ENCODE results near the gene FMO4.
"Not testable (repeated sequence)": the region's sequence is repeated elsewhere in the genome, so short reads cannot be mapped to it uniquely, and the experiment has no call there.

Gene FMO4

DNA sequence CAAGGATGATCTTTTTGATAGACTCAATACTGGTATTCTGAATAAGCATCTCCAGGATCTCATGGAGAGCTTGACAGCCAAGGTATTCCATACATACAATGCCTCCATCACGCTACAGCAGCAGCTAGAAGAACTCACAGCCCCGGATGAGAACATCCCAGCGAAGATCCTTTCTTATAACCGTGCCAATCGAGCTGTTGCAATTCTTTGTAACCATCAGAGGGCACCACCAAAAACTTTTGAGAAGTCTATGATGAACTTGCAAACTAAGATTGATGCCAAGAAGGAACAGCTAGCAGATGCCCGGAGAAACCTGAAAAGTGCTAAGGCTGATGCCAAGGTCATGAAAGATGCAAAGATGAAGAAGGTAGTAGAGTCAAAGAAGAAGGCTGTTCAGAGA is 25.4 kb downstream of the FMO4 start:
- DNase-seq = not testable (repeated sequence)

DNA sequence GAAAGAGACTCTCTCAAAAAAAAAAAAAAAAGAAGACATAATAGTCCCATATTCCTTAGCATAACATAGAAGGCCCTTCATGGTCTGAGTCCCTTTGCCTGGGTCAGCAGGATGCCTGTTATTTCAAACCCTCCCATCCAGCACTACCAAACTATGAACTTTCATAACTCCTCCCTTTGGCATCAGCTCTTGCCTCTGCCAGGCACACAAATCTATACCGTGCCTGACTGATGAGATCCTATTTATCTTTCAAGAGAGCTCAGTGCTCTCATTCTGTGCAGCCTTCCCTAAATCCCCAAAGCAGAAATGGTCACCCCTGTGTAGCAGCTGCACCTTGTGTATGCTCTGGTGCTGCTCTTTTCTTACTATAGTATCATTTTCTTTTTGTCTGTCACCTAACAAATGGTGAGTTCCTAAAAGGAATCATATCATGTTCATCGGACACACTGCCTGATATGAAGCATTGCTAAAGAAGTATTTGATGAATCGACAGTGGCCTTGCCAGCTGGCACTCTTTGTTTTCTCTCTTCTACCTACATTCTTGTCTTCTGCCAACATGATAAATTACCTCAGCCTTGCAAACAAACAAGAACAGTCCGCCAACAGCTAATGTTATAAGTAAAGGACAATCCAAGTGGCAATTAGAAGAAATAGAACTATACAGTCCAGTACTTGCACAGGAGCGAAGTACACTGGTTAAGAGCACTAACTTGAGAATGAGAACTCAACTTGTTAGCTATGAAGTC is 29.9 kb downstream of the FMO4 start:
- DNase-seq = no peak

DNA sequence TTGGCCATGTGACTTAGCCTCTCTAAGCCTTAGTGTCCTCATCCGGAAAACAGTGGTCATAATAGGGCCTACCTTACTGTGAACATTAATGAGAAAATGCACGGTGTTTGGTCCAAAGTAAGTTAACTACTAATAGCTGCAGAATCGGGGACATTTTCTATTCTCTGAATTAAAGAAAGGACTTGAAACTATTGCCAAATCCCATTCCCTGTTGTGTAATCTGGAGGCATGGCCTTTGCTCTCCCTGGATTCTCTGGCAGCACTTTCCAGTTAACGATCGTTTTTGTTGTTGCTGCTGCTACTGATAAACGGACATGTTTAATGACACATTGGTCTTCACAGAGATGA is 30.5 kb downstream of the FMO4 start:
- no peak for DNase-seq

DNA sequence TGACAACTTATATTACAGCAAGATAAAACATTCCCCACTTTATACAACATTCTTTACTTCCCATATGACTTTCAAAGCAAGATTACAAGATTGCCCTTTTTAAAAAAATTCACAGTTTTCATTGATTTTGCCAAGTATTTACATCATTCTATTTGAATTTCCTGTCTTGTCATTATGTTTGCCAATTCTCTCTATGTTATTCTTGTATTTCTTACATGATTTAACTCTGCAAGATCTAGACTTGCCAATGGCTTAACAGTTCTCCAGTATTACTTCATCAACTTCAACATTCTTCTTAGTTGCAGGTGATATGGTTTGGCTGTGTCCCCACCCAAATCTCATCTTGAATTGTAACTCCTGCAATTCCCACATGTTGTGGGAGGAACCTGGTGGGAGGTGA is 31.6 kb downstream of the FMO4 start:
- DNase-seq = no peak

DNA sequence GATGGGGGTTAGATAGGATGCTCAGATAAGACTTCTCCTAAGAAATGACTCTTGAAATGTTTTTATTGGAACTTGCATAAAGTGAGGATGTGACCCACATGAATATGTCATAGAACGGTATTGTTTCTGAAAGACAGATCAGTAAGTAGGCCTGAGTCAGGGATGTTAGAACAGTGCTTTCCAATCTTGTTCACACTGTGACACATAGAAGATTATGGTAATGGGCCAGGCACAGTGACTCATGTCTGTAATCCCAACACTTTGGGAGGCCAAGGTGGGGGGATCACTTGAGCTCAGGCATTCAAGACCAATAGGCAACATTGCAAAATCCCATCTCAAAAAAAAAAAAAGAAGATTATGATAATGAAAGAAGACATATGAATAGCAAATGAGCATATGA is 32.9 kb downstream of the FMO4 start:
- no peak for DNase-seq

DNA sequence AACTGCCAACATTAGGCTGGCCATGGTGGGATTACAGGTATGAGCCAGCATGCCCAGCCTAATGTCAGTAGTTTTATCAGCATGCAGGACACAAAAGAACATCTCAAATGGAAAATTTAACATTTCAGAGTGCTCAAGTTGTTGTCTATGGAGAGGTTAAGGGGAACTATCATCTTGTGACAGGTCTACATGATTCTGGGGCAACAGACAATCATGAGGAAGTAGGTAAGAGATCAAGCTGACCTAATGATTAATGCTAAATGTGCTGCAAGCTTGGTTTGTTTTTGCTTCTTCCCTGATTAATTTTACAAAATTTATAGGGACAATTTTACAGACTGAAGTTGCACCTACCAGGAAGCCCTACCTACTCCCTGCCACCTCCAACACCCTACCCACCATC is 36.6 kb downstream of the FMO4 start:
- no peak for DNase-seq

DNA sequence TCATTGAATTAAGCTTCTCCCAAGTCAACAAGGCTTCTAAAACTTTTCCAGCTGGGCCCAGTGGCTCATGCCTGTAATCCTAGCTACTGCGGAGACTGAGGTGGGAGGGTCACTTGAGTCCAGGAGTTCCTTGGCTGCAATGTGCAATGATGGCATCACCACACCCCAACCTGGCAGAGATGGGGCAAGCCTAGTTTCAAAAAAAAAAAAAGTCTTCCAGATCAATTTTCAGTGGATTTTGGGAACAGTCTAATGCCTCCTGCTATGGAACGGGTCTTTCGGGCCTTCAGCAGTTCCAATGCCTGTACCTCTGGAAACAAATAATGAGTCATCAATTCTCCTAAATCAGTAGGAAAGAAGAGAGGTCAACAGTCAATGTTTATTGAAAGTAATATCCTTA is 38.0 kb downstream of the FMO4 start:
- DNase-seq = no peak

DNA sequence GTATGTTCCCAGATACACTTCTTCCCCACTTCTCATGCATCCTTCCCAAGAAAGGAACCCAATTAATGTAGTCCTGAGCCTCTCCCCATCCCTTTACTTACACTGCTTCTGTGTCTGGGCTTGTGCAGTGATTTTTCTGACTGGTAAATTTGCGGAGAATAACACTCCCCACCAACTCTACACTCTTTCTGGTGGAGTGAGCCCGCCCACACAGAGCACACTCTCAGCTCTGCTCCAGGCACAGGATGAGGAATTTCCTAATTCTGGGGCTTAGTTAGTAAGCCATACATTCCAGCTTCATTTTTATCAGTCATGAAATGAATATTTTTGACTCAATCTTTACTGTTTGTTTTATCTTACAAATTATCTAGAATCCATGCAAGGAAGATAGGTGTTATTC is 38.6 kb downstream of the FMO4 start:
- DNase-seq = no peak

DNA sequence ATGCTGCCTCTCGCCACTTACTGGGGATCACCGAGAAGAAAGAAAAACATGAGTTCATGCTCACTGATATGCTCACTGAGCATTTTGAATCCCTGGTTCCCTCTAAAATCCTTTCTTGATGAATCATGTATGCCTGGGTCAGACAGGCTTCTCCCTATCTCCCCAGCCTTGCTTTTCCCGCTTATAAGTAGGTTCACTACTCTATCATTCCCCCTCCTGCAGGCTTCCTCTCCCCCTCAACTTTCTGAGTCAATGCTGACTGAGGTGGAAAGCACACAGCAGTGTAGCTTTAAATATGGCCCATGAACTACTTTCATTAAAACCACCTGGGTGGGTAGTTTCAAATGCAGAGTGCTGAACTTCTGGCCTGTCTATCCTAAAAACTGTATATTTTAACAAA is 41.7 kb downstream of the FMO4 start:
- DNase-seq = no peak

DNA sequence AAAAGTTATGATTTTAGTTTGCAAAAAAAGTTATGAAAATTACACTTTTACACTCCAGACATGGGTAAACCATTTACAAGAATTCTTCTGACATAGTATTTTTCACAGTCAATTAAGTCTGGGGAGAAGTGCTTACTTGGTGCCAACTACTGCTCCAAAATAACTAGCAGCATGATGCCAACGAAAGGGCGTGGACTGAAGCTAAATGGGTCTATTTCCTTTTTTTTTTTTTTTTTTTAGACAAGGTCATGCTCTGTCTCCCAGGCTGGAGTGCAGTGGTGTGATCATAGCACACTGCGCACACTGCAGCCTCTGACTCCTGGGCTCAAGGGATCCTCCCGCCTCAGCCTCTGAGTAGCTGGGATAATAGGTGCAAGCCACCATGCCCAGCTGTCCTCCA is 43.2 kb downstream of the FMO4 start:
- DNase-seq = no peak

DNA sequence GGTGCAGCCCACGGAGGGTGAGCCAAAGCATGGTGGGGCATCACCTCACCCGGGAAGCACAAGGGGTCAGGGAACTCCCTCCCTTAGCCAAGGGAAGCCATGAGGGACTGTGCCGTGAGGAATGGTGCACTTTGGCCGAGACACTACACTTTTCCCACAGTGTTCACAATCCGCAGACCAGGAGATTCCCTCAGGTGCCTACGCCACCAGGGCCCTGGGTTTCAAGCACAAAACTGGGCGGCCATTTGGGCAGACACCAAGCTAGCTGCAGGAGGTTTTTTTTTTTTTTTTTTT is 45.3 kb downstream of the FMO4 start:
- not testable (repeated sequence) for DNase-seq

DNA sequence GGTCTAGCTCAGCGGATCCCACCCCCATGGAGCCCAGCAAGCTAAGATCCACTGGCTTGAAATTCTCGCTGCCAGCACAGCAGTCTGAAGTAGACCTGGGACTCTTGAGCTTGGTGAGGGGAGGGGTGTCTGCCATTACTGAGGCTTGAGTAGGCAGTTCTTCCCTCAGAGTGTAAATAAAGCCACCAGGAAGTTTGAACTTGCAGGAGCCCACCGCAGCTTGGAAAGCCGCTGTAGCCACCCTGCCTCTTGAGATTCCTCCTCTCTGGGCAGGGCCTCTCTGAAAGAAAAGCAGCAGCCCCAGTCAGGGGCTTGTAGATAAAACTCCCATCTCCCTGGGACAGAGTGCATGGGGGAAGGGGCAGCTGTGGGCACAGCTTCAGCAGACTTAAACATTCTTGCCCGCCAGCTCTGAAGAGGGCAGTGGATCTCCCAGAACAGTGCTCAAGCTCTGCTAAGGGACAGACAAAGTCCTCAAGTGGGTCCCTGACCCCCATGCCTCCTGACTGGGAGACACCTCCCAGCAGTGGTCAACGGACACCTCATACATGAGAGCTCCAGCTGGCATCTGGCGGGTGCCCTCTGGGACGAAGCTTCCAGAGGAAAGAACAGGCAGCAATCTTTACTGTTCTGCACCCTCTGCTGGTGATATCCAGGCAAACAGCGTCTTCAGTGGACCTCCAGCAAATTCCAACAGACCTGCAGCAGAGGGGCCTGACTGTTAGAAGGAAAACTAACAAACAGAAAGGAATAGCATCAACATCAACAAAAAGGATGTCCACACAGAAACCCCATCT is 45.9 kb downstream of the FMO4 start:
- not testable (repeated sequence) for DNase-seq

DNA sequence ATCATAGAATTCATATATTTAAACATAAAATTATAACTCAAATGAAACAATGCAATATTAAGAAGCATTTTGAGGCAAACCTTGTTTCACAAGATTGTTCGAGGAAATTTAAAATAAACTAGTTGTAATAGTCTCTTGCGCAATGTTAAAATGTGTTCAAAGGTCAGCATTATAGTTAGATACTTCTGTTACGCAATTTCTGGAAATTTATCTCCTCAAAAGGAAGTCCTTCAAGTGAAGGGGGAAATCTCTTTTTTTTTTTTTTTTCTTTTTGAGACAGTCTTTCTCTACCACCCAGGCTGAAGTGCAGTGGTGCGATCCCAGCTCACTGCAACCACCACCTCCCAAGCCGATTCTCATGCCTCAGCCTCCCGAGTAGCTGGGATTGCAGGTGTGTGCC is 52.1 kb downstream of the FMO4 start:
- peak; percentile 2 for DNase-seq

DNA sequence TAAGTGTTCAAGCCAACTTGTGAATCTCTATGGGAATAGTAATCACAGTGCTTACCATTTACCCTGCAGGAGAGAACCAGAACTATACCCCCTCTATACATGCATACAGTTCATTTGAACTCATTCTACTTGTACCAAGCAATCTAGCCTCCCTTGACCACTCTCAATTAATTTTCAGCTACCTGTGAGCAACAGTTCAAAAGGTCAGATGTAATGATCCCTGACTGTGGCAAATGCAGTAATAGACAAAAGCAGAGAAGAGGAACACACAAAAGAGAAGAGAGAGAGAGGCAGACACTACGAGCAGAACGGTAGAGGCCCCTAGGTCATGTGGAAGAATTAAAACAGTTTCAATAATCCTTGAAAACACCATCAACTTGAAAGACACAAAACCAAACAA is 52.8 kb downstream of the FMO4 start:
- no peak for DNase-seq

DNA sequence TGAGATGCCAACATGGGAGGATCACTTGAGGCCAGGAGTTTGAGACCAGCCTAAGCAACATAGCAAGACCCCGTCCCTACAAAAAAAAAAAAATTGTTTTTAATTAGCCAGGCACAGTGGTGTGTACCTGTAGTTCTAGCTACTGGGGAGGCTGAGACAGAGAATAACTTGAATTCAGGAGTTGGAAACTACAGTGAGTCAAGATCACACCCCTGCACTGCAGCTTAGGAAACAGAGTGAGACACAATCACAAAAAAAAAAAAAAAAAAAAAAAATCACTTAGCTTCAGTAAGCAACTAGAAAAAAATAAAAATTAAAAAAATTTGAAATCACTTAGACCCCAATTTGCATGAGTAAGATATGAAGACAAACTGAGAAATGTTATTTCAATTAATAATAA is 53.5 kb downstream of the FMO4 start:
- DNase-seq = no peak

DNA sequence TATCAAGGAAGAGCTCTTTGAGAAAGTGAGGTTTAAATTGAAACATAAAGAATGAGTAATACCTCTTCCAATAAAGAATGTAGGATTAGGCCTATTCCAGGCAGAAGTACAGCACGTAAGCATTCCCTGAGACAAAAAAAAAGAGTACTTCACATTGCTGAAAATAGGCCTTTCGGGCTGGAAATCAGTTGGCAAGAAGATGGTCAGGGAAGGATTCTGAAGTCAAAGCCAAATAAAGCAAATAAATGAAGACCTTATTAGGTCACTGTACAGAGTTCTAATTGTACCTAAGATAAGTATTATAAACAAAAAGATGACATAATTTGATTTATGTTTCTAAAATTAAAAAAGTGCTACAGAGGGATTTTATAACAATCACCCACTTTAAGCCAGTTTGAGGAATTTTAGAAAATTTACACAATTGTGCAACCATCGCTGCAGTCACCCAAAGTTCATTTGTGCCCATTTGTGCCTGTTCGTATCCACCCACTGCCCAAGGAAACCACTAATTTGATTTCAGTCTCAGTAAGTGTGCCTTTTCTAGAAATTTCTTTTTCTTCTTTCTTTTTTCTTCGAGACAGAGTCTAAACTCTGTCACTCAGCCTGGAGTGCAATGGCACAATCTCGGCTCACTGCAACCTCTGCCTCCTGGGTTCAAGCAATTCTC is 58.6 kb downstream of the FMO4 start:
- DNase-seq = no peak

DNA sequence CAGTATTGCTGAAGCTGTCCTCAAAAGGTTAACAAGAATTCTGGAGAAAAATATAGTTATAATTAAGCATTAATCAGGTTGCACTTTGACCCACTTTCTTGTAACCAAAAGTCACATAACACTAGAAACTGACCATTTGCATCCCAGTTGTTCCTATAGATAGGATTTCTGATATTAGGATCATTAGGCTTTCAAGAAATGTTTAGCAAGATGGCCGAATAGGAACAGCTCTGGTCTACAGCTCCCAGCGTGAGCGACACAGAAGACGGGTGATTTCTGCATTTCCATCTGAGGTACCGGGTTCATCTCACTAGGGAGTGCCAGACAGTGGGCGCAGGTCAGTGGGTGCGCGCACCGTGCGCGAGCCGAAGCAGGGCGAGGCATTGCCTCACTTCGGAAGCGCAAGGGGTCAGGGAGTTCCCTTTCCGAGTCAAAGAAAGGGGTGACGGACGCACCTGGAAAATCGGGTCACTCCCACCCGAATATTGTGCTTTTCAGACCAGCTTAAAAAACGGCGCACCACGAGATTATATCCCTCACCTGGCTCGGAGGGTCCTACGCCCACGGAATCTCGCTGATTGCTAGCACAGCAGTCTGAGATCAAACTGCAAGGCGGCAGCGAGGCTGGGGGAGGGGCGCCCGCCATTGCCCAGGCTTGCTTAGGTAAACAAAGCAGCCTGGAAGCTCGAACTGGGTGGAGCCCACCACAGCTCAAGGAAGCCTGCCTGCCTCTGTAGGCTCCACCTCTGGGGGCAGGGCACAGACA is 59.6 kb downstream of the FMO4 start:
- not testable (repeated sequence) for DNase-seq

DNA sequence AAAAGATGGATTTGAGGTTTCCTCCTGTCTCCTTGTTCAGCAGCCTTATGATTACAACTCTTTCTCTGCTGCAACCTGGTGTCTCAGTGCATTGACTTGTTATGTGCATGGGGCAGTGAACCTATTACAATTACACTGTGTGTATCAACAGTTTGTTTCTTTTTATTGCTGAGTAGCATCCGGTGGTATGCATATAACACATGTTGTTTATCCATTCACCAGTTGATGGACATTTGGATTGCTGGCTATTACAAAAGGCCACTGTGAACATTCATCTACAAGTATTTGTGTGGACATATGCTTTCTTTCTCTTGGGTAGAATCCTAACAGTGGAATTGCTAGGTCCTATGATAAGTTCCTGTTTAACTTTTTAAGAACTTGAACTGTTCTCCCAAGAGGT is 65.9 kb downstream of the FMO4 start:
- no peak for DNase-seq

DNA sequence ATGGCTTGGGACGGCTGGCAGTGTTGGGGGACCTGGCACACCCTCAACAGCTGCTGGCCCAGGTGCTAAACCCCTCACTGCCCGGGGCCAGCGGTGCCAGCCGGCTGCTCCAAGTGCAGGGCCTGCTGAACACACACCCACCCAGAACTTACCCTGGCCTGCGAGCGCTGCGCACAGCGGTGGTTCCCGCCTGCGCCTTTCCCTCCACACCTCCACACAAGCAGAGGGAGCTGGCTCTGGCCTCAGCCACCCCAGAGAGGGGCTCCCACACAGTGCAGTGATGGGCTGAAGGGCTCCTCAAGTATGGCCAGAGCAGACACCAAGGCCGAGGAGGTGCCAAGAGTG is 67.9 kb downstream of the FMO4 start:
- DNase-seq = no peak

DNA sequence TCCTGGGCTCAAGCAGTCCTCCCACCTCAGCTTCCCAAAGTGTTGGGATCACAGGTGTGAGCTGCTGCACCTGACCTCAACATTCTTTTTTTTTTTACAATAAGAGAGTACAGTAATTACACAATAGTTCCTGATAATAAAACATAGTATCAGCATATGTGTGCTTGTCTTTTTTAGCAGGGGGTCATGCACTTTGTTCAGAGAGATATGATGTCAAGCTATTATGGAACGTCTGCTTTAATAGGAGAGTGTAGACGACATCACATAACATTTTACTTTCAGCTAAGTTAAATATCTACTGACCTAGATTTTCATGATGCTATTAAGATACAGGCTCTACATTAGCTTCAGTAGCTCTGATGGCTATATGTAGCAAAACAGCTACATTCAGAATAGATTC is 70.5 kb downstream of the FMO4 start:
- DNase-seq = no peak

DNA sequence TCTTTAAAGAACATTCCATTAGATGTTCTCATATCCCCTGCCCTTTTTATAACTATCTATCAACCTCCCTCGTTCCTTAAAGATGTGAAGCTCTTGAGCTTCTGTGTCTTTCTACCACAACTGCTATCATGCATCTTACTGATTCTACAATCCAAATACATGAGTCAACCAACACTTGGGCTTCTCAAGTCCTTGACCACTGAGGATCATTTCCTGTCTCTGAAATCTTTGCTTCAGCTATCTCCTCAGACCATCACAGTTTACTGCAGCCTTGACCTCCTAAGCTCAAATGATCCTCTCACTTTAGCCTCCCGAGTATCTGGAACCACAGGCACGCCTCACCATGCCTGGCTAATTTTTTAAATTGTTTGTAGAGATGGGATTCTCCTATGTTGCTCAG is 75.2 kb downstream of the FMO4 start:
- no peak for DNase-seq

DNA sequence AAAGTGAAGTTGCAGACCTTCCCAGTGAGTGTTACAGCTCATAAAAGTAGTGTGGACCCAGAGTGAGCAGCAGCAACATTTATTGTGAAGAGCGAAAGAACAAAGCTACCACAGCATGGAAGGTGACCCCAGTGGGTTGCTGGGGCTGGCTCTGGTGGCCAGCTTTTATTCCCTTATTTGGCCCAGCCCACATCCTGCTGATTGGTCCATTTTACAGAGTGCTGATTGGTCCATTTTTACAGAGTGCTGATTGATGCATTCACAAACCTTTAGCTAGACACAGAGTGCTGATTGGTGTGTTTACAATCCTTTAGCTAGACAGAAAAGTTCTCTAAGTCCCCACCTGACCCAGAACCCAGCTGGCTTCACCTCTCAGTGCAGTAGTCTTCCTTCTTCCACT is 76.8 kb downstream of the FMO4 start:
- not testable (repeated sequence) for DNase-seq
